ENCODE measurements around the gene SMIM32.

The SMIM32 gene

DNA sequence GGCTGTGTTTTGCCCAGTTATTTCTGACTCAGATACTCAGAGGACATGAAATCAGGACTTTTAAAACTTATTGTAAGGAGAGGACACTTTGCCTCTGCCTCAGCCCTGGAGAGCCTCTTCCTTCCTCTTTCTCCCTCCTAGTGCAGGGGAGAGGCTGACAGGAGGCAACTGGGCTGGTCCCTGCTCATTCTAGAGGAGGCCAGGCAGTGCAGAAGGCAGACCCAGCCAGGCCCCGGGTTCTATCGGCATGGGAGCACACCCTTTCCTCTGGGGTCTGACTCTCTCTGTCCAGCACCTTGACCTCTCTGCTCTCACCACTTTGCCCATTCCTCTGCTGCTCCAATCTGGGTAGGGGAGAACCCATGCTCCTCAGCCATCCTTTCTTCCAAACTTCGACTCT is 16.0 kb upstream of the SMIM32 start:
- no peak overlapping the region for H3K4me3 ChIP-seq (ENCODE audit: low read length)
- no peak for DNase-seq (ENCODE audit: low read depth)
- TF ChIP-seq, protein P1, sequence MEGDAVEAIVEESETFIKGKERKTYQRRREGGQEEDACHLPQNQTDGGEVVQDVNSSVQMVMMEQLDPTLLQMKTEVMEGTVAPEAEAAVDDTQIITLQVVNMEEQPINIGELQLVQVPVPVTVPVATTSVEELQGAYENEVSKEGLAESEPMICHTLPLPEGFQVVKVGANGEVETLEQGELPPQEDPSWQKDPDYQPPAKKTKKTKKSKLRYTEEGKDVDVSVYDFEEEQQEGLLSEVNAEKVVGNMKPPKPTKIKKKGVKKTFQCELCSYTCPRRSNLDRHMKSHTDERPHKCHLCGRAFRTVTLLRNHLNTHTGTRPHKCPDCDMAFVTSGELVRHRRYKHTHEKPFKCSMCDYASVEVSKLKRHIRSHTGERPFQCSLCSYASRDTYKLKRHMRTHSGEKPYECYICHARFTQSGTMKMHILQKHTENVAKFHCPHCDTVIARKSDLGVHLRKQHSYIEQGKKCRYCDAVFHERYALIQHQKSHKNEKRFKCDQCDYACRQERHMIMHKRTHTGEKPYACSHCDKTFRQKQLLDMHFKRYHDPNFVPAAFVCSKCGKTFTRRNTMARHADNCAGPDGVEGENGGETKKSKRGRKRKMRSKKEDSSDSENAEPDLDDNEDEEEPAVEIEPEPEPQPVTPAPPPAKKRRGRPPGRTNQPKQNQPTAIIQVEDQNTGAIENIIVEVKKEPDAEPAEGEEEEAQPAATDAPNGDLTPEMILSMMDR (conservative IDR thresholded peaks at IDR 0.05; ENCODE audit: low read length), result no peak

DNA sequence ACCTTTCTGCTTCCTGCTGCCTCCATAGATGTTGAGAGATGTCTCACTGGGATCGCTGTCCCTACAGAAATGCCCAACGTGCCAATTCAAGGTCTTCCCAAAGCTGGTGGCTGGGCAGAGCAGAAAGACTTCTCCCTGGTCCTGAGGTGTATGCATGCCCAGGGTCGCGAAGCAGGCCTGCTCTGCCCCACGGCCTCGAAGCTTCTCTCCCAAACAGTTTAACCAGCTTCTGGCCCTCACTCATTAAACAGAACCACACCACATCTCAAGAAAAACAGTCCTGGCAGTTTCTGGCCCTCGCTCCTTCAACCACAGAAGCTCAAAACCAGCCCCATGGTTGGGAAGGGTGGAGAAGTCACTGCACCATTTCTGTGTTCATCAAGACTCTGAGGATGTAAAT is 14.7 kb upstream of the SMIM32 start:
- DNase-seq (ENCODE audit: low read depth), result no peak
- TF ChIP-seq, protein P1 (conservative IDR thresholded peaks at IDR 0.05; ENCODE audit: low read length), result no peak

DNA sequence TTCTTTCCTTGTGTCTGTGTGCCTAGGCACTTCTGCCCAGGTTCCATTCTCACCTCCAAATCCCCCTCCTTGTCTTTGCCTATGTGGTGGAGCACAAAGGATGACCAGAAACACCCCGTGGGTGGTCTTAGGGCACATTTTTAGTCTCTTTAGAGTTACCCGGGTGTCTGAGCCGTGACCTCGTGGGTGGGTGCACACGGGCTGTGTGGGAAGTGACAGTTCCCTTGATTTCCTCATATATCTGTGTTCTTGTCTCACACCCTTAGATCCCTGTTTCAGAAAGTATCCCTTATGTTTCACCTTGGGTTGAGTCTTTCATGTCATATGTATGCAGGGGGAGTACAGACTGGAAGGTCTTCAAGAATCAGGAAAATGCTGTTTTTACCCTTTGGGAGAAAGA is 13.4 kb upstream of the SMIM32 start:
- H3K4me3 ChIP-seq (ENCODE audit: low read length), result no peak overlapping the region
- DNase-seq (ENCODE audit: low read depth), result no peak
- TF ChIP-seq, protein P1 (conservative IDR thresholded peaks at IDR 0.05; ENCODE audit: low read length), result no peak

More for the DNA sequence above, 14.7 kb upstream of the SMIM32 start:
- H3K4me3 ChIP-seq (ENCODE audit: low read length), result no peak overlapping the region

DNA sequence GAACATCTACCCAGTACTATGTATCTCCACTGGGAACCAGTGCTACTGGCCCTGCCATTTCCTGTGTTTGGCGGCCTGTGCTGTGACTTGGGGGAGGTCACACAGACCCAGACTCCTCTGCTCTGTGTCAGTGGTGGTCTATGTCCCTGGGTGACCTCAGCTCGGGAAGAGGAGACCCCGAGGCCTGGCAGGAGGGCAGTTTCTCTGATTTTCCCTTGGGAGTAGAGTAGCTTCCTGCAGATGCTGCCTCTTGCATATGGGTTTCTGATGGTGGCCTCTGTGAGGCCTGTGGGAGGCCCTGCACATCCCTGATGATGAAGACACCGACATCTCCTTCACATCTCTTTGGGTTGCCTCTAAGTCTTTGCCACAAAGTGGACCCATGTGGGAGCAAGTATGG is 13.0 kb upstream of the SMIM32 start:
- H3K4me3 ChIP-seq (ENCODE audit: low read length), result no peak overlapping the region
- no peak for DNase-seq (ENCODE audit: low read depth)
- TF ChIP-seq, protein P1 (conservative IDR thresholded peaks at IDR 0.05; ENCODE audit: low read length), result no peak

DNA sequence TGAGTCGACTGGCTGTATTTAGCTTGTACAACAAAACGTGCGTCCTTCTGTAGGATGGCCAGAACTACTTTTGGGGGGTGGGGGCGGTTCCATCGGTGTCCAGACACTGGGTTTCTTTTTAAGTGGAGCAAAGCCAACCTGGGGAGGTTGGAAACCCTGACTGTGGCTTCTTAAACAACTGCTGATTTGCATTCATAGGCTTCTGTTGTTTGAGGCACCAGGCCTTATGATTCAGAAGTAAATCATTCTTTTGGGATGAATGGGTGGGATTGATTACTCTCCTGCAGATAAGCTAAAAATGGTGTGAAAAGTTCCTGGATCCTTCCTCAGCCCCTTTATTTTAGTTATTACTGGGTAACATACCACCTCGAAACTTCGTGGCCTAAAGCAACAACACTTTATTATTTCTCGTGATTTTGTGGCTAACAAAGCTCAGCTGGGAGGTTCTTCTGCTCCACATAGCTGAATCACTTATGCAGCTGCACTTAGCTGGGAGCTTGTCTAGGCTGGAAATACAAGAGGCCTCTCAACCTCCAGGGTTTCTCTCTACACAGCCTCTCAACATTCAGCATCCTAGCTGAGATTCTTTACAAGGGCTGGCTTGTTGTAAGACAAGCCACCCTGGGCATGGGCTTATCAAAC is 12.2 kb upstream of the SMIM32 start:
- TF ChIP-seq, protein P1 (conservative IDR thresholded peaks at IDR 0.05; ENCODE audit: low read length), result no peak
- no peak for DNase-seq (ENCODE audit: low read depth)
- H3K4me3 ChIP-seq (ENCODE audit: low read length), result no peak overlapping the region

DNA sequence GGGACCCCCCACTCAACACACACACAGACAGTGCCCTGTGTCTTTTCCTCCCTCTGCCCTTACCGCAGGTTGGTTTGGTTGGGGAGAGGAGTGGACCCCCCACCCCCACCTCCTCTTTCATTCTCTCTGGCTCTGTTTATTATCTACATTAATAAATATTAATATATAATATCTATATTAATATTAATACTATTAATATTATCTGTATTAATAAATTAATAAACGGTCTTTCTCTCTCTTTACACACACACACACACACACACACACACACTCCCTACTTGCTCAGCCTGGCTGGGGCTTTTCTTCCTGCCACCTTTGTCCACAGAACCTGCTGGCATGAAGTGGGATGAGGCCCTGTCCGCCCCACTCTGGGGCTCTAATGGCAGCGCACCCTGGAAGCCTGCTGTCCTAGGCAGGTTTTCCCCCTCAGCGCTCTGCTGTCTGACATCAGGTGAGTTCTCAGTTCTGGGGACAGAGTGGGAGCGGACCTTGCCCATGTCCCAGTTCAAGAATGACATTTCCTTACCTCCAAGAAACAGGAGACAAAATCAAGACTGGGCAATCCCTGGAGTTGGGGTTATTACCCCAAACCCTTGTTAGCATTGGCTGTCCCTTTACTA is 10.5 kb upstream of the SMIM32 start:
- no peak for DNase-seq (ENCODE audit: low read depth)
- TF ChIP-seq, protein P1 (conservative IDR thresholded peaks at IDR 0.05; ENCODE audit: low read length), result no peak
- H3K4me3 ChIP-seq (ENCODE audit: low read length), result no peak overlapping the region

All from AG10803 (cell line).